Activated T-cell treated with anti-CD3 and anti-CD28 coated beads for 1 hour (primary cell): ENCODE data around the gene MS4A12.
"Not testable (repeated sequence)": the region's sequence is repeated elsewhere in the genome, so short reads cannot be mapped to it uniquely, and the experiment has no call there.

Source experiments
- DNase-seq: peaks from one replicate; pipeline ENCODE4 v3.0.0-alpha.2; 2020; ENCODE audit warnings: low read depth

The MS4A12 gene

DNA sequence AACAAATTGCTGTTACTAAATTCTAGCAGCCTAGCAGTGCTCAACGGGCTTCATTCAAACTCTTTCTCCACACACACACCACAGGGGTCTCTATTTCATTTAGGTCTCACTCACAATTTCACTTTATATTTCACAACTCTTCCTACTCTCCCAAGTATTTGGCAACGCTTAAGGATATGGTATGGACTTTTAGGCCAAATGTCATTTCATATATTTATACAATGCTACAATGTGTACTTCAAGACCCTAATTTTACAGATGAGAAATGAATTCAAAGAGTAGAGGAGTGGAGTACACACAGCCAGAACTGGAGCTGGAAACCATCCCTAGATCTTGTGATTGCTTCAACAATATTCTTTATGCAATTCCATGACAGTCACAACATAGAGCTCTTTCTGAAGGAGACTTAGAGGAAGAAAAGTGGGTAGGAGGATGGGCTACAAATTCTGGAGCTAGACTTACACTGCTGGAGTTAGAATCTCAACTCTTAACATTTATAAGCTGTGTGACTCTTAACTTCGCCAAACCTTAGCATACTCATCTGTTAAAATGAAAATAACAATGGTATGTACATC lies 20.2 kb downstream of the MS4A12 start:
- no peak for DNase-seq

DNA sequence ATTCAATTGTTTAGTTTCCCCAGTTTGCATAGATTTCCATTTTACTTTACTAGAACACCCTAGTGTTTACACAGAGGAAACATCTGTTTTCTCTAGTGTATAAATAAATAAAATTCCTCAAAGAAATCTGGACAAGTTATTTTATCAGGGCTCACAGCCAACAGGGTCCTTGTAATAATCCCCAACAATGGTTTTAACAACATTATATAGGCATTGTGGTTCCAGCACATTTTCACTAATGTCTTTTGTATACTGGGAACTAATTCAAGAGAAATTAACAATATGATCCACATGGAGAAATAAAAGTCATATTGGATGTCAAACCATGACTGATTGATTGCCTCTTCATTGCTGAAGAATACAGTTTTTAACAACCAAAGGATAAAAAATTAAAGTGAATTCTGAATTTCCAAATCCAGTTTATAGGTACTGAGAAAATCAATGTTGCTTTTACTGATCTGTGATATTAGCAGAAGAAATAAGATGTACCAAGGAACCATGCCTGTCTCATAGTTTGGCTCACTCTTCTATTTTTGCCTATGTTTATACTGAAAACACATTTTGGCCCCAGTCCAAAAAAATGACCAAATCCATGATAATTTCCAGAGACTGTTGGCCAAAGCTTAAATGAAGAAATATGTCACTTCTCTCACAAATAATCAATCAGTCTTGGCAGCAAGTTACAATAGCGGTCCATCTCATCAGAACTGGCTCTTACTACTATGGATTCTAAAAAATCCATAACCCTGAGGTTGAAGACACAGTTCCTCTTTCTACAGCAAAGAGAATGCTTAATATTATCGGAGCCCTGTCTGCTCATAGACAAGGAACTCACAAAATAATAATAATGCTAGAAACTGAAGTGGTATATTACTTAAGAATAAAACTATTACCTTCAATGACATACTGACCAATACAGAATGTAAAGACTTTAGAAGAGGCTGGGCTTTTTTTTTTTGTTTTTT lies 21.2 kb downstream of the MS4A12 start:
- no peak for DNase-seq

DNA sequence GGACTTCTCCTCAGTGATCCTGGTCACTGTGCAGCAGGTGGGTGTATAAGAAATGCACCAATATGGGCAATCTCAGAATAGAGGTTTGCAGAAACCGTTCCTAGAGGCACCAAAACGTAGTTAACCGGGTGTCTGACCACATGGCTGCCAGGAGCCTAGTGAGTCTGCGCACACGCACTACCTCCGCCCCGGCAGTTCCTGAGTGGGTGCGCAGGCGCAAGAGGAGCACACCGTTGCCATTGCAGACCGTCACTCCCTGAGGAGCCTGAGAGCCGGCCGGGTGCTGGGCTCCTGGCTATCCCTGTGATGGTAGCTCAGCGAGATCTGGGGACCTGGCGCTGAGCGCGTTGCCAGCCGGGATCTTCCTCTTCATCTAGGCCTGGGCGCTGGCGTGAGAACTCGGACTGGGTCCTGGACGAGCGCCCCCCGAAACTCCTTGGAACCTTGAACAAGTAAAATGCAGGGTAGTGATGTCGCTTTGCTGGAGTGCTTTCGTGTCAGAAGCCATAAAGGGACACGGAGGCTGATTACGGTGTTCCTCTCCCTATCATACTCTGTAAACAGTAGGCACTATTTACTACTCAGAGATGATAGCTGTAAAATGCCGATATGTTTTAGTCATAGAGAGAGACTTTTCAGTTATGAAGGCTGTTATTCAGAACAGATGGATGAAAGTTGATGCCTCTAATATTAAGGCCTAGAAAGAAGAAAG lies 22.7 kb downstream of the MS4A12 start, which contains the start of gene MS4A13:
MS4A13 (plus strand) TSS at position 249 of the 712 bp plus-strand sequence. CDS start 2,692 bp downstream, outside the sequence.
- no peak for DNase-seq

DNA sequence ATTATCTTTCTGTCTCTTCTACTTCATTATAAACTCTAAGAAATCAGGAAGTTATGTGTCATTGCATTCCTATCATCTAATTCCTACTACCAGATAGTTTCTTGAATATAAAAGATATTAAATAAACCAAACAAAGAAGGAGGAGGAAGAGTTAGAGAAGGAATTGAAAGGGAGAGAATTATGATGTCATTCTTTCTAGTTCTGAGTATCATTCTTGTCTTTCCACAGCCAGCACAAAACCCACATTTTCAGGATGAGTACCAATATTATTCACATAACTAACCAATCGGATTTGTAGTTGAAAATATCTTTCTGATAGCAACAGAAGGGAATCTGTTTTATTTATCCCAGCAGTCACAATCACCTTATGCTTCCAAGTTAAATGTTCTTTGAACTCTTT lies 35.9 kb downstream of the MS4A12 start:
- no peak for DNase-seq

DNA sequence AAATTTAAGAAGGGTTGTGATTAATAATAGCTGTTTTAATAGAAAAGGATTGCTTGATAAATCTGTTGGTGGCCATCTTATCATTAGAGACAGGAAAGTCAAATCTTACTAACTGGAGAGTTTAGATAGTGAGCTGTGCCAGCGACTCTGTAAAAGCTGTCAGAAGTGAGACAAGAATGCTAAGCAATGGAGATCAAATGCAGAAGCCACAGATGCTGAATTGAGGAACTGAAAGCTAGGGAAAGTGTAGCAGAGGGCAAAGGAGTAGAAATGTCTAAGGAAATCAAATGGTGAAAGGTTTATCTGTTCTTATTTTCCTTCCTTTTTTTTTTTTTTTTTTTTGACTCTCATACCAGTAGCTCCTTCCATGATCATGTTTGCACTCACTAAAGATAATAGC lies 36.4 kb downstream of the MS4A12 start:
- no peak for DNase-seq

DNA sequence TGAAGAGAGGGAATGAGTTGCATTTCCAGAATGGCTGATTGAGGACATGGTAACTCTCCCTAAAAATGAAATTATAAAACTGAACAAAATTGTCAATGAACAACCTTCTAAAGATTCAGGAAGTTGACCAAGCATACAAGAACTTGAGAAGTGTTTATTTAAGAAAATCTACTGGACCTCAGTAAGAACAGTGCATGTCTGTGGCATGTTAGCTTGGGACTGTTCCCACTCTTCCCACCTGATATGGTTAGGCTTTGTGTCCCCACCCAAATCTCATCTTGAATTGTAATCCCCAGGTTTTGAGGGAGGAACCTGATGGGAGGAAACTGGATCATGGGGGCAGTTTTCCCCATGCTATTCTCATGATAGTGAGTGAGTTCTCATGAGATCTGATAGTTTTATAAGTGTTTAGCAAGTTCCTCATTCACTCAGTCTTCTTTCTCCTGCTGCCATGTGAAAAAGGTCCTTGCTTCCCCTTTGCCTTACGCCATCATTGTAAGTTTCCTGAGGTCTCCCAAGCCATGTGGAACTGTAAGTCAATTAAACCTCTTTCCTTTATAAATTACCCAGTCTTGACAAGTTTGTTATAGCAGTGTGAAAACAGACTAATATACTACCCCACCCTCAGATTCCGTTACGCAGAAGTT lies 38.0 kb downstream of the MS4A12 start:
- no peak for DNase-seq

DNA sequence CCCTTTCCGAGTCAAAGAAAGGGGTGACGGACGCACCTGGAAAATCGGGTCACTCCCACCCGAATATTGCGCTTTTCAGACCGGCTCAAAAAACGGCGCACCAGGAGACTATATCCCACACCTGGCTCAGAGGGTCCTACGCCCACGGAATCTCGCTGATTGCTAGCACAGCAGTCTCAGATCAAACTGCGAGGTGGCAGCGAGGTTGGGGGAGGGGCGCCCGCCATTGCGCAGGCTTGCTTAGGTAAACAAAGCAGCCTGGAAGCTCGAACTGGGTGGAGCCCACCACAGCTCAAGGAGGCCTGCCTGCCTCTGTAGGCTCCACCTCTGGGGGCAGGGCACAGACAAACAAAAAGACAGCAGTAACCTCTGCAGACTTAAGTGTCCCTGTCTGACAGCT lies 39.8 kb downstream of the MS4A12 start:
- not testable (repeated sequence) for DNase-seq

DNA sequence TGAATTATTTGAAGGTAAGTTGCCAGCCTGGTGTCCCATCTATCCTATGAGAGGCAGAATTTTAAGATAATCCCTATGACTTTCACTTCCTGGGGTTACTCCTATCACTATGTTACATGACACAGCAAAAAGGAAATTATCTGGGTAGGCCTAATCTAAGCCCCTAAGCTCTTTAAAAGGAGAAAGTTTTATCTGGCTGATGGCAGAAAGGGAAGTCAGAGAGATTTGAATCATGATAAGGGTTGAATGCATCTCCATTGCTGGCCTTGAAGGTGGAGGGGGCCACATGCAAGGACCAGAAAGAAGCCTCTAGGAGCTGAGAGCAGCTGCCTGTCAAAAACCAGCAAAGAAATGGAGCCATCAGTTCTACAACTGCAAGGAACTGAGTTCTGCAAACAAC lies 46.0 kb downstream of the MS4A12 start:
- DNase-seq = not testable (repeated sequence)

DNA sequence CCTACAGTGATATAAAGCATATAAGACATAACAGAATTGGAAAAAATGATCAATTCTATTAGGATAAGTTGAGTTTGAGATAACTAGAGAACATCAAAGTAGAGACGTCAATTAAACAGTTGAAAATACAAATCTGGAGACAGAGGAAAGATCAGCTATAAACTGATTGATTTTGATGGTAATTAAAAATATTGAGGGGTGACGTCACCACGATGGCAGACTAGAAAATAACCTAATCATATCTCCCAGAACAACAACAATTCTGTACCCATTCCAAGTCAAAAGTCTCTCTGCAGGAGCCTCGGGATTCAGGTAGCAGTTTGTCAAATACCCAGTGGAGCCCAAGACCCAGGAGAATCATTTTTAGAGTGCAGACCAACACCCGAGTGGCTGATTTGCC lies 51.5 kb downstream of the MS4A12 start:
- no peak for DNase-seq
